ENCODE results near the gene SEMA5A. TPM values are rescaled to one million over a fixed set of nuclear protein-coding genes. Genes with fewer than 3 reads are reported as not detected.

SEMA5A gene
- polyA plus RNA-seq, 1 of the 3 experiments (the other 2 are of a cell fraction), result 0.58 TPM

GRCh38 chr5:9082996-9083395, 462.9 kb downstream of the SEMA5A start (continued):
- TF ChIP-seq CTCF (IDR thresholded peaks at IDR 0.05) (no peak), JUND (IDR thresholded peaks at IDR 0.05) (no peak), GATA2 (CRISPR knock-in tag; IDR thresholded peaks at IDR 0.05) (no peak), YY1 (IDR thresholded peaks at IDR 0.05; ENCODE audit: low read depth) (no peak), MXI1 (IDR thresholded peaks at IDR 0.05; ENCODE audit: low read depth, low read length) (no peak), IRF3 (IDR thresholded peaks at IDR 0.05; ENCODE audit: low read depth, low read length) (no peak)

DNA sequence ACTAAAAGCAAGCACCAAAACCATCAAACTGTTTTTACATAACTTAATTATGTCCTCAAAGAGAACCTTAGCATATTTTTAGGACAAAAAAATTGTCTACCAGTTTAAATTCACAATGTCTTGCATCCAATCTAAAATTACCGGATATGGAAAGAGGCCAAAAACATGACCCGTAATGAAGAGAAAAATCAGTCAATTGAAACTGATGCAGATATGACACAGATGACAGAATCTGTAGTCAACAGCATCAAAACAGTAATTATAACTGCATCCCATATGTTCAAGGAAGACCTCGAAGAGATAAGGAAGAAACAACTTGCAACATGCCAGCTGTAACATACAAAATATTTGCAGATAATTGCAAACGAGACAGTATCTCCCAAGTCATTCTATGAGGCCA, 473.2 kb downstream of the SEMA5A start:
- Histone ChIP-seq H3K27me3 (ENCODE audit: insufficient read depth) (no peaks in the 10 kb centered on the region), H3K9me2 (no peaks in the 10 kb centered on the region), H3K4me2 (no peak overlapping the region), H3K4me3 (ENCODE audit: low read depth in 2 of 2, low read length in 1 of 2) (no peak overlapping the region), H3K9ac (no peak overlapping the region), H3F3A (replicated peaks; ENCODE audit: insufficient read depth) (no peaks in the 10 kb centered on the region), H4K20me1 (ENCODE audit: insufficient read depth) (no peaks in the 10 kb centered on the region), H3K9me3 (no peaks in the 10 kb centered on the region), H3K36me3 (replicated peaks in 1 of 2; ENCODE audit: control insufficient read depth in 1 of 2, insufficient read depth in 2 of 2, low read length in 1 of 2) (no peaks in the 10 kb centered on the region), H2AFZ (ENCODE audit: low read depth) (no peak overlapping the region), H3K79me2 (ENCODE audit: insufficient read depth) (no peaks in the 10 kb centered on the region), H3K4me1 (ENCODE audit: control insufficient read depth in 1 of 2, insufficient read depth in 2 of 2, low read depth in 1 of 2, low read length in 1 of 2) (no peaks in the 10 kb centered on the region), H3K27ac (ENCODE audit: low read depth in 2 of 2, low read length in 1 of 2) (no peak overlapping the region)
- TF ChIP-seq MEF2A (IDR thresholded peaks at IDR 0.05; ENCODE audit: borderline replicate concordance, low read depth) (no peak), FOSL2 (IDR thresholded peaks at IDR 0.05; ENCODE audit: borderline replicate concordance, low read depth) (no peak), PBX3 (IDR thresholded peaks at IDR 0.05) (no peak), RXRA (IDR thresholded peaks at IDR 0.05; ENCODE audit: borderline replicate concordance, low read depth) (no peak)
- DNase-seq, result no peak
- ChIA-PET POLR2A (no interaction called here), CTCF (no interaction called here)
- whole genome bisulfite sequencing (ENCODE audit: low lambda C conversion rate), result 30% methylated on average over 4 of the region's 4 CpGs

DNA sequence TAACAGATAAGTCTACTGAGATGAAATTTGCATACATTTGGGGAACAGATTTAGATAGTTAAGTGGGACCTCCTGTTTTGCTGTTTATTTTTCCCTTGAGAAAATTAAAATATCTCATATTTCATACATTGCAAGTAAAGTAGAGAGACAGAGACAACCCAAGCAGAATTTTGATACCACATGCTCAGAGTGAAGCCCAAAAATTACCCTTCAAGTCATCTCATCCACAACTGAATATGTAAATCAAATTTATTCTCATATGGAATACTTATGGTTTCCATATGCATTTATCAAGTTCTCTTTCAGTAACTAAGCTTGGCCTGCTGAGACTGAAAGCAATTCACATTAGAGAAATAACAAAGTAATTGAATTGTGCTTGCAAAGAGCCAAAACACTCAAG, 474.4 kb downstream of the SEMA5A start:
- no peaks in the 10 kb centered on the region for H4K20me1 ChIP-seq (ENCODE audit: insufficient read depth)
- H3K27ac ChIP-seq (ENCODE audit: low read depth in 2 of 2, low read length in 1 of 2), result no peak overlapping the region
- no peaks in the 10 kb centered on the region for H3K9me3 ChIP-seq
- H3K27me3 ChIP-seq (ENCODE audit: insufficient read depth), result no peaks in the 10 kb centered on the region
- H3K4me3 ChIP-seq (ENCODE audit: low read depth in 2 of 2, low read length in 1 of 2), result no peak overlapping the region
- H2AFZ ChIP-seq (ENCODE audit: low read depth), result no peak overlapping the region
- H3K79me2 ChIP-seq (ENCODE audit: insufficient read depth), result no peaks in the 10 kb centered on the region
- H3K36me3 ChIP-seq (replicated peaks in 1 of 2; ENCODE audit: control insufficient read depth in 1 of 2, insufficient read depth in 2 of 2, low read length in 1 of 2), result no peaks in the 10 kb centered on the region
- no peaks in the 10 kb centered on the region for H3F3A ChIP-seq (replicated peaks; ENCODE audit: insufficient read depth)
- ChIA-PET POLR2A (no interaction called here), CTCF (no interaction called here)
- TF ChIP-seq, protein P1, sequence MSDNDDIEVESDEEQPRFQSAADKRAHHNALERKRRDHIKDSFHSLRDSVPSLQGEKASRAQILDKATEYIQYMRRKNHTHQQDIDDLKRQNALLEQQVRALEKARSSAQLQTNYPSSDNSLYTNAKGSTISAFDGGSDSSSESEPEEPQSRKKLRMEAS (IDR thresholded peaks at IDR 0.05; ENCODE audit: low read depth), result no peak
- TF ChIP-seq GABPA (IDR thresholded peaks at IDR 0.05; ENCODE audit: low read depth) (no peak), NRF1 (IDR thresholded peaks at IDR 0.05; ENCODE audit: low read depth, low read length) (no peak), TAF1 (IDR thresholded peaks at IDR 0.05; ENCODE audit: borderline replicate concordance, low read depth, low read length) (no peak), FOXM1 (IDR thresholded peaks at IDR 0.05; ENCODE audit: low read depth) (no peak), MXI1 (IDR thresholded peaks at IDR 0.05; ENCODE audit: low read depth, low read length) (no peak), NFIC (IDR thresholded peaks at IDR 0.05; ENCODE audit: borderline replicate concordance) (no peak), SIN3A (IDR thresholded peaks at IDR 0.05; ENCODE audit: borderline replicate concordance, low read depth, low read length) (no peak), RCOR1 (IDR thresholded peaks at IDR 0.05; ENCODE audit: low read length) (no peak), EP300 (IDR thresholded peaks at IDR 0.05; ENCODE audit: borderline replicate concordance in 1 of 2, low read depth in 1 of 2, low read length in 1 of 2) (no peak), USF2 (IDR thresholded peaks at IDR 0.05; ENCODE audit: borderline replicate concordance, low read depth, low read length) (no peak), TEAD4 (IDR thresholded peaks at IDR 0.05; ENCODE audit: borderline replicate concordance, insufficient read depth) (no peak), MEF2A (IDR thresholded peaks at IDR 0.05; ENCODE audit: borderline replicate concordance, low read depth) (no peak)
- no peaks in the 10 kb centered on the region for H3K4me1 ChIP-seq (ENCODE audit: control insufficient read depth in 1 of 2, insufficient read depth in 2 of 2, low read depth in 1 of 2, low read length in 1 of 2)
- H3K9ac ChIP-seq, result no peak overlapping the region
- no peak overlapping the region for H3K4me2 ChIP-seq
- no peak for DNase-seq
- no peaks in the 10 kb centered on the region for H3K9me2 ChIP-seq
